ENCODE measurements around the gene EEFSEC.

Gene EEFSEC

DNA sequence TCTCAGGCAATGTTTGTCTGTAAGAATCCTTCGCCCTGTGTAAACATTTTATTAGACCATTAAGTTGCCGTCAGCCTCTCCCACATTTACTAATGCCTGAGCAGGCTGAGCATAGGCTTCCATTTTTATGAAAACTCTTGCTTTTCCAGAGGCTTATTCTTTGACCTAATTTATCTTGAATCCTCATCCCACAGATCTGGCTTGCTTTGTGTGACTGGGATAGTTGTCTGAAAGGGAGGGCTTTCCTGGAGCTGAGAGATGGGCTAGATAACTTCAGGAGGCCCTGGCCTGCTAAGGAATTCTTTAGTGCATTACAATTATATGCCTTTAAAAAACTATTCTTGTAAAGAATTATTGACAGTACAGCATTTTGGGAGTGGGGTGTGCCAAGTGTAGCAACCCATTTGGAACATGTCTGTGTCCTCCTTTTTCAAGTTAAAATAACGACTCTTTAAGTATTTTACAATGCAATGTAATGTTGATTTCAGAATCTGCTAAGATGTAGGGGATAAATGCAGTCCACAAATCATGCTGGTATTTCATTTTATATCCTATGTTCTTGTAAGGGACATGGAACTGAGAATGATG, 52.4 kb downstream of the EEFSEC start:
- DNase-seq (ENCODE audit: low spot score) = no peak
- TF ChIP-seq, protein P1, sequence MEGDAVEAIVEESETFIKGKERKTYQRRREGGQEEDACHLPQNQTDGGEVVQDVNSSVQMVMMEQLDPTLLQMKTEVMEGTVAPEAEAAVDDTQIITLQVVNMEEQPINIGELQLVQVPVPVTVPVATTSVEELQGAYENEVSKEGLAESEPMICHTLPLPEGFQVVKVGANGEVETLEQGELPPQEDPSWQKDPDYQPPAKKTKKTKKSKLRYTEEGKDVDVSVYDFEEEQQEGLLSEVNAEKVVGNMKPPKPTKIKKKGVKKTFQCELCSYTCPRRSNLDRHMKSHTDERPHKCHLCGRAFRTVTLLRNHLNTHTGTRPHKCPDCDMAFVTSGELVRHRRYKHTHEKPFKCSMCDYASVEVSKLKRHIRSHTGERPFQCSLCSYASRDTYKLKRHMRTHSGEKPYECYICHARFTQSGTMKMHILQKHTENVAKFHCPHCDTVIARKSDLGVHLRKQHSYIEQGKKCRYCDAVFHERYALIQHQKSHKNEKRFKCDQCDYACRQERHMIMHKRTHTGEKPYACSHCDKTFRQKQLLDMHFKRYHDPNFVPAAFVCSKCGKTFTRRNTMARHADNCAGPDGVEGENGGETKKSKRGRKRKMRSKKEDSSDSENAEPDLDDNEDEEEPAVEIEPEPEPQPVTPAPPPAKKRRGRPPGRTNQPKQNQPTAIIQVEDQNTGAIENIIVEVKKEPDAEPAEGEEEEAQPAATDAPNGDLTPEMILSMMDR (IDR thresholded peaks at IDR 0.05; ENCODE audit: extremely low read depth, missing control alignments) = no peak

DNA sequence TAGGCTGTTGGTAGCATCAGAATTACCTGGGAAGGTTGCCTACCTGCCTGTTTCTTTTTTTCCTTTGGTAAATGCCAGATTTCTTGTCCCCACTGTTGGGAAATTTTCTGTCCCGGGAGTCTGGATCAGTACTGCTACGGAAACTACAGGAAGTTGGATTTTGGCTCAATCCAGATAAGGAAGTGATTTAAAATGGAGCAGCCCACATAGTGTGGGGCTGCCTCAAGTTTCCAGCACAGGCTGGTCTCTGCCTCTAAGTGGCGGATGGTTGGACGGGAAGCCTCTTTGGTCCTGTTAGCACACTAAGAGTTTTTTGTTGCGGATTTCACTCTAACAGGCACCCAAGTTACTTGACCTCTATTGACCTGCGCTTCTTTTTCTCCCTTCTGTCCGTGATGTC, 54.7 kb downstream of the EEFSEC start:
- TF ChIP-seq, protein P1 (IDR thresholded peaks at IDR 0.05; ENCODE audit: extremely low read depth, missing control alignments) = no peak

DNA sequence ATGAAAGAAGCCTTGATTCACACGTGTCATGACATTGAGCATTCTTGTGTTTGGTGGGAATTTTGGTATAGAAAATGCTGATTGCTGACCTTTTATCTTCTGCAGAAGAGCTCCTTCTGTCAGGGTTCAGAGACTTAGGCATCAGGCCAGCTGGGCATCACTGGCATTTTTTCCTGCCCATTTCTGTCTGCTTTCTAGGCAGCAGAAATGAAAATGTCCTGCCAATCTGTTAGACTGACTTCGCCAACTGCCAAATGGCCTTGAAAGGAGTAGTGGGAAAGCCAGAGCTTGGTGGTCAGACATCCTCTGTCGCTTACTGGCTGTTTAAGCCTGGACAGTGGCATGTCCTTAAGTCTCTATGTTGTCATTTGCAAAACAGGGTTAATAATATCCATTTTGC, 57.4 kb downstream of the EEFSEC start:
- TF ChIP-seq, protein P1 (IDR thresholded peaks at IDR 0.05; ENCODE audit: extremely low read depth, missing control alignments) = no peak
- DNase-seq (ENCODE audit: low spot score) = no peak

More for the DNA sequence above, 54.7 kb downstream of the EEFSEC start:
- DNase-seq (ENCODE audit: low spot score) = no peak

DNA sequence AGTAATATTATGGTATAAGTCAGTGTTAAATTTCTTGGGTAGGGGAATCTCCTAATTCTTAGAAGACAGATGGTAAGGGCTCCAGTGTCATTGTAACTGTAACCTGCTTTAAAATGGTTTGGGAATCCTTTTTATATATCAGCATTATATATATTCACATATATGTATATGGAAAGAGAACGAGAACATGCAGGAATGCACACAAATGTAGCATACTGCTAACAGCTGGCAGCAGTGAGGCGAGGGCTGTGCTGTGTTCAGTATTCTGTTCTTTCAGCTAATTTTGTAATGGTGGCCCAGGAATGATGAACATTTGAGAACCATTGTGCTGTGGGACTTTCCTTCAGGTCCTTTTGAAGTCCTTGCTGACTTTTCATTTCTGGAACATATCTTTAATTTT, 60.8 kb downstream of the EEFSEC start:
- TF ChIP-seq, protein P1 (IDR thresholded peaks at IDR 0.05; ENCODE audit: extremely low read depth, missing control alignments) = no peak

DNA sequence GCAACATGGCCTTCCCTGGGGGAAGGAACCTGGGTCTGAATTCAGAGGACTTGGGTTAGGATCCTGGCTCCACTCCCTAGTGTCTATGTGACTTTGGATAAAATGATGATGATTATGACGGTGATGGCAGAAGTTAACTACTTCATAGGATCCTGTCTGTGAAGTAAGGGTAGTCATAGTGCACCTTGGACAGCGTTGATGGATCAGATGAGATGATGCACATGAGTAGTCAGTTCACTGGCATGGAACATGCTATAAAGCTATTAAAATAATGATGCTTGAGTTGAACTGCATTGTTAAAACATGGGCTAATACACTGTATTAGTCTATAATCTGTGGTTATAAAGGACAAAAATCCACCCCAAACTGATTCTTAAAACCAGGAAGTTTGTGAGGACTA, 62.0 kb downstream of the EEFSEC start:
- no peak for DNase-seq (ENCODE audit: low spot score)
- TF ChIP-seq, protein P1 (IDR thresholded peaks at IDR 0.05; ENCODE audit: extremely low read depth, missing control alignments) = no peak

More for the DNA sequence above, 60.8 kb downstream of the EEFSEC start:
- DNase-seq (ENCODE audit: low spot score) = no peak

DNA sequence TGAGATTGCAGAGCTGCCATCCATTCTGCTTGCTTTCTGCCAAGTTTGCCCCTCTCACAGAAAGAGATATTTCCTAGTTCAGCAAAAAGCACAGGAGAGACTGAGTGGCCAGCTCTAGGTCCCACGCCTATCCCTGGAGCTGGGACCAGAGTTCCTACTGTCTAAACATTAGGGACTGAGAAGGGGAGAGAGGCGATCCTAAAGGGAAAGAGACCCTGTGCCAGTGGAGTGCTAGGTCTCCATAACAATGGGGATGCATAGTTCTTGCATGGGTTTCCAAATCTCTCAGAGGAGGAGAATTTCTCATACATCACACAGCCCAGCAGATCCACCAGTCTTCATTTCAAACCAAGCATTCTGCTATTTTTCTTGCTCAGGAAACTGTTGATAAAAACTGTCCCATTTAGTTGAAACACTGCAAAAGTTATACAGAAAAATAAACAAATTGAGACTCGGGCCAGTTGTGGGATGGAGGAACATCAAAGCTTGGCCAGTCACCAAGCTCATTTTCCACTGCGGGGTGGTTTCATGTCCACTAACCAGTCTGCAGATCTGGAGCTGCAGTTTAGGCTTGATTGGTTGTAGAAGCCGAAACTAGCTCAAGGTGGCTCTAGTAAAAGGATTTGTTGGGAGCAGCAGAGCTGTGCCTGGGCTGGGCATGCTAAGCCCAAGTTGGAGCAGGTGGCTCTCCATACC, 62.7 kb downstream of the EEFSEC start:
- no peak for DNase-seq (ENCODE audit: low spot score)
- TF ChIP-seq, protein P1 (IDR thresholded peaks at IDR 0.05; ENCODE audit: extremely low read depth, missing control alignments) = no peak

DNA sequence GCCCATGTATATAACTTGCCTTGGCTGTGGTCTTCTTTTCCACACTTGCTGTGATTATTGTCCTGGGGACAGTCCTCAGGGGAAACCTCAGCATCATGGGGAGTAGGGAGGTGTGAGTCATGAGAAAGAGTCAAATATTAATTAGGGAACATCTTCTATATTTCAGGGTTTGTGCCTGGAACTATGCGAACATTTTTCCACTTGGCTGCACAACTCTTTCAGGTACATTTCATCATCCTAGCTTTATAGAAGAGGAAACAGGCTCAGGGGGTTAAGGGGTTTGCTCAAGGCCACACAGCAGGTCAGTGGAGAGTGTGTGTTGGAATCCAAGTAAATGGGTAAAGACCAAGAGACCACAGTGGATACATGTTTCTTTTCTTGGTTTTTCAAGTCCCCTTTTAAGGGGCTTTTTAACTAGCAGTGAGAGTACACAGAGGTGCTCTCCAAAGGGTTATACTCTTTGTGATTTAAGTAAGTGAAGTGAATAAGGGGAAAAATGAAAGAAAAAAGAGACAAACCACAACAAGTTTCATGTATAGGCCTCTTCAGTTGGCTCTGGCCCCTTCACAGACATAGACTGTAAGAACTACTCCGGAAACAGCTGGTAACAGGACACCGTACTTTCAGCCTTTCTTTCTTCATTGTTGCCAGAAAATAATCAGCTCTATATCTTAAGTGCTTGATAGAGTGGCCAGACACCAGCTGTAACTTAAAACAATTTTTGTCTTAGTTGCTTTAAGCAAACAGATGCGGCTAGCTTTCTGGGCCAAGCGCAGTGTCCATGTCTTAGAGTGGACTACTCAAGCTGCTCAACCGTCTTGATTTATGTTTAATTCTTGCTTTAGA, 64.6 kb downstream of the EEFSEC start:
- TF ChIP-seq, protein P1 (IDR thresholded peaks at IDR 0.05; ENCODE audit: extremely low read depth, missing control alignments) = no peak

More for the DNA sequence above, 64.6 kb downstream of the EEFSEC start:
- DNase-seq (ENCODE audit: low spot score) = peak; percentile 33

Measured in GM20000 (cell line).